Activated naive CD4-positive, alpha-beta T cell treated with anti-CD3 and anti-CD28 coated beads for 36 hours (primary cell): Measurements from ENCODE around the gene PHLPP1. TPM values are rescaled to one million over a fixed set of nuclear protein-coding genes. Genes with fewer than 3 reads are reported as not detected.

Experiments used
- CTCF ChIA-PET: fragments of 350-600 bp; sonication (Branson Sonifier 250); formaldehyde crosslinking; loops from one replicate; lab custom pipeline; 2021; ENCODE audit warnings: antibody characterized with exemption; lab: Charles Lee
- DNase-seq: peaks from one replicate; pipeline ENCODE4 v3.0.0-alpha.2; 2020
- H3K27ac Mint-ChIP-seq: one replicate; pipeline ENCODE4 v1.8.0; 2021; ENCODE audit warnings: mild to moderate bottlenecking, mixed read lengths
- H3K27me3 Mint-ChIP-seq: one replicate; pipeline ENCODE4 v1.8.0; 2021; ENCODE audit warnings: low read depth, mixed read lengths
- H3K36me3 Mint-ChIP-seq: one replicate; pipeline ENCODE4 v1.8.0; 2021; ENCODE audit warnings: low read depth, mixed read lengths
- H3K4me1 Mint-ChIP-seq: one replicate; pipeline ENCODE4 v1.8.0; 2021; ENCODE audit warnings: low read depth, mixed read lengths
- H3K4me3 Mint-ChIP-seq: one replicate; pipeline ENCODE4 v1.8.0; 2021; ENCODE audit warnings: mild to moderate bottlenecking, moderate library complexity, mixed read lengths
- H3K9me3 Mint-ChIP-seq: one replicate; pipeline ENCODE4 v1.8.0; 2021; ENCODE audit warnings: mixed read lengths
- intact Hi-C: fragments of 100-400 bp; cut with micrococcal nuclease; formaldehyde crosslinking; loops from one replicate; pipeline ENCODE4 v1.15.1; 2023
- total RNA-seq, 2 experiments: library from RNA; stranded (reverse); gene quantifications; one replicate each; pipeline ENCODE4 v1.2.3, GENCODE V29; 2021

Gene PHLPP1
- total RNA-seq = 1 to 10 TPM; 6.5 to 7.2 TPM

DNA sequence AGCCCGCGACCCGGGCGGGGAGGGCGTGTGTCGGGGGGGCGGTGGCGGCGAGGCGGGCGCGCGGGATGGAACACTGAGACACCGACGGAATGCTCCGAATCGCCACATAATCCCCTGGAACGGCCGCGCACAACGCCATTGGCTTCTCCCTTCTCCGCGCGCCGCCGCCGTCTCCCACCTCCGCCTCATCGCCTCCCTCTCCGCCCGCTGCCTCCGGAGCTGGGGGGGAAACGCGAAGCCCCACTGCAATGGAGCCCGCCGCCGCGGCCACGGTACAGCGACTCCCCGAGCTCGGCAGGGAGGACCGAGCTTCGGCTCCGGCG lies at the start of gene PHLPP1:
TSS of gene PHLPP1 (plus strand) at position 106 of the 323 bp plus-strand sequence. CDS start at position 249, 143 bp downstream.
- peaks cover 6% of the 10 kb centered on the region for H3K27me3 Mint-ChIP-seq
- no peaks in the 10 kb centered on the region for H3K9me3 Mint-ChIP-seq
- peak within 1 kb of the TSS; percentile 74 for H3K27ac Mint-ChIP-seq
- CTCF ChIA-PET = interaction anchor here (0.6 to 4.2 kb wide), 13 partner anchors 68 to 302 kb away, joined by 3 to 31 read pairs (median 3); no protein-coding TSS in a partner anchor
- H3K36me3 Mint-ChIP-seq = peaks cover 4% of the 10 kb centered on the region
- H3K4me3 Mint-ChIP-seq = peak within 1 kb of the TSS; percentile 79
- peaks cover 30% of the 10 kb centered on the region for H3K4me1 Mint-ChIP-seq
- DNase-seq = no peak
- intact Hi-C loops = loop anchor here (1.0 to 10.0 kb wide), 21 partner anchors 26 to 1237 kb away; partner anchors contain the start of genes BCL2, KDSR, PIGN and RELCH

DNA sequence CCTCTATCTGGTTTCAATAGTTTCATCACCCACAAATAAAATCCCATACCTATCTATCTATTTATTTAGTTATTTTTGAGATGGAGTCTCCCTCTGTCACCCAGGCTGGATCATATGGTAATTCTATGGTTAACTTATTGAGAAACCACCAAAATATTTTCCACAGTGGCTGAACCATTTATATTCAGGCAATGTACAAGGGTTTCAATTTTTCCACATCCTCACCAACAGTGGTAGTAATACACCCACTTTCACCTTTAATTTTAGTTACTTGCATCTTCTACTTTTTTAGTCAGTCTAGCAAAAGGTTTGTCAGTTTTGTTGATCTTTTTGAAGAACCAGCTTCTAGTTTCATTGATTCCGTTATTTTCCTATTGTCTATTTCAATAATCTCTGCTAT lies 46.1 kb upstream of the PHLPP1 start:
- H3K36me3 Mint-ChIP-seq = no peaks in the 10 kb centered on the region
- intact Hi-C loops = no loop called here
- CTCF ChIA-PET = interaction anchor here (0.7 kb wide), 1 partner anchor 176 kb away, joined by 3 read pairs; no protein-coding TSS in a partner anchor
- H3K9me3 Mint-ChIP-seq = peaks cover 12% of the 10 kb centered on the region
- H3K4me1 Mint-ChIP-seq = peaks cover 8% of the 10 kb centered on the region
- H3K4me3 Mint-ChIP-seq = no peak overlapping the region
- no peaks in the 10 kb centered on the region for H3K27me3 Mint-ChIP-seq
- no peak for DNase-seq
- H3K27ac Mint-ChIP-seq = no peak overlapping the region

DNA sequence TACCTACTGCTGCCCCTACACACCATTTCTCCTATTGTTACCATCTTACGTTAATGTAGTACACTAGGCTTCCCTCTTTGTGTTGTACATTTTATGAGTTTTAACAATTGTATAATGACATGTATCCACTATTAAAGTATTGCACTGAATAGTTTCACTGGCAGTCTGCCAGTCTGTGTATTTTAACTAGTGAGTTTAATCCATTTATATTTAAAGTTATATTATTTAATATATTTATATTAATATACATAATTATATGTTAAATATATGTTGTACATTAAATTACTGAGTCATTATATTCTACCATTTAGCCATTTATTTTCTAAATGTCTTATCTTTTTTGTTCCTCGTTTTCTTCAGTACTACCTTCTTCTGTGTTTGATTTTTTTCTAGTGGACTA lies 44.8 kb upstream of the PHLPP1 start:
- DNase-seq = no peak
- Mint-ChIP-seq H3K4me3 (no peak overlapping the region), H3K9me3 (peaks cover 15% of the 10 kb centered on the region), H3K27me3 (peaks cover 4% of the 10 kb centered on the region), H3K4me1 (peaks cover 8% of the 10 kb centered on the region), H3K27ac (no peak overlapping the region), H3K36me3 (no peaks in the 10 kb centered on the region)
- CTCF ChIA-PET = no interaction called here
- intact Hi-C loops = no loop called here

DNA sequence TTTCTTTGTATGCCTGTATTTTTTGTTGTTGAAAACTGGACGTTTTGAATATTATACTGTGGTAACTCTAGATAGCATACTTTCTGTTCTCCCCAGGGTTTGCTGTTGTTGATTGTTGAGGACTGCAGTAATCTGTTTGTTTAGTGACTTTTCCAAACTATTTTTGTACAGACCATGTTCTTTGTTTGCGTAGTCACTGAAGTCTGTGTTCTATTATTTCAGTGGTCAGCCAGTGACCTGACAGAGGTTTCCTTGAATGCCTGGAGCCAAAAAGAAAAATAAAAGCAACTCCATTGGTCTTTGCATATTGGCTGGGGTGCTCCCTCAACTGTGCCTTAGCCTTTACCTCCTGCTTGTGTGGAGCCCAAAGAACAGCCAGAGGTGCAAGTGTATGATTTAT lies 42.7 kb upstream of the PHLPP1 start:
- Mint-ChIP-seq H3K4me1 (peaks cover 8% of the 10 kb centered on the region), H3K9me3 (peaks cover 15% of the 10 kb centered on the region), H3K4me3 (no peak overlapping the region), H3K27ac (no peak overlapping the region), H3K27me3 (peaks cover 4% of the 10 kb centered on the region), H3K36me3 (no peaks in the 10 kb centered on the region)
- CTCF ChIA-PET = interaction anchor here (1.1 kb wide), 1 partner anchor 16 kb away, joined by 7 read pairs; no protein-coding TSS in a partner anchor
- intact Hi-C loops = no loop called here
- no peak for DNase-seq

DNA sequence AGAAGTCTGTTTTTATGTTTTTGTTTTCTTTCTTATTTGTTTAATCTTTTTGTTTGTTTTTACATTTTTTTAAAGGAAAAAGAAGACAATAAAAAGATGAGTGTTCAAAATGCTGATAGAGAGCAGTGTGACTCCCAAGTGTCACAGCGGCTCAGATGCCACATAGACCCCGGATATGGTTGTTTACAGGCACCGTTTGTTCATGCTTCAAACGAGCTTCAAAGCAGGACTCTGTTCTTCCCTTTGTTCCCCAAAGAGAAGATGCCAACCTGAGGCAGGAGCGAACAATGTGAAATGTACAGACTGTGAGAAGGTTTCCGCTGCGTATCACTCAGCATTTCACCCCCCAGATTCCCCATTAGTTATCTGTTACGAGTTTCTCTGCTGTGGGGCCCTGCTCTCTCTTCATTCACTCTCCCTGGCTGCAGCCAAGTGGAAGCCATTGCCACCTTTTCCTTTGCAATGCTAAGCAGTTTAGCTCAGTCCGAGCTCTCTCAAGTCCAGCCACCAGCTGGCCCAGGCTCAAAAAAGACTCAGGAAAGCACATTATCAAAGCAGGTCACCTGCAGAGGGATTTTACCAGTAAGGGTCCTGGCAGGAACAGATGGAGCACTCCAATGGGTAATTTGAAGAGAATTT lies 36.4 kb upstream of the PHLPP1 start:
- no peak overlapping the region for H3K27ac Mint-ChIP-seq
- CTCF ChIA-PET = no interaction called here
- DNase-seq = no peak
- peaks cover 3% of the 10 kb centered on the region for H3K9me3 Mint-ChIP-seq
- H3K27me3 Mint-ChIP-seq = peaks cover 4% of the 10 kb centered on the region
- H3K4me3 Mint-ChIP-seq = no peak overlapping the region
- H3K4me1 Mint-ChIP-seq = no peaks in the 10 kb centered on the region
- no peaks in the 10 kb centered on the region for H3K36me3 Mint-ChIP-seq
- intact Hi-C loops = no loop called here

DNA sequence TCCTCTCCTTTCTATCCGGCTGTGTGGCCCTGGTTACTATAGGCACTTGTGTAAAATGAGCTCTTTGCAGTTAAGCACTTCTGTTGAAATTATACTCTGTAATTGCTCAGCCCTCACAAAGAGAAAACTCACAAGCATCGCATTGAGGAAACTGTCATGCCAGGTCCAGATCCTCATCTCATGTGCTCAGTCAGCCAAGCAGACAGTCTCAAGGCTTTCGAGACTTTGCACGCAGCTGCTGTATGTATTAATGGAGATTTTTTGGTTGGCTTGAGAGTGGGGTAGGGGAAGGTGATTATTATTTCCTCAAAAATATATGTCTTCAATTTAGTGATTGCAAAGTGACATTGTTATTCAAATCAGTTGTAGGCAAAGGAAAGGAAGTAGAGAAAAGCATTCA lies 33.0 kb upstream of the PHLPP1 start:
- intact Hi-C loops = no loop called here
- Mint-ChIP-seq H3K27me3 (no peaks in the 10 kb centered on the region), H3K4me3 (no peak overlapping the region), H3K4me1 (no peaks in the 10 kb centered on the region), H3K27ac (no peak overlapping the region), H3K36me3 (no peaks in the 10 kb centered on the region), H3K9me3 (peaks cover 4% of the 10 kb centered on the region)
- DNase-seq = no peak
- CTCF ChIA-PET = no interaction called here

DNA sequence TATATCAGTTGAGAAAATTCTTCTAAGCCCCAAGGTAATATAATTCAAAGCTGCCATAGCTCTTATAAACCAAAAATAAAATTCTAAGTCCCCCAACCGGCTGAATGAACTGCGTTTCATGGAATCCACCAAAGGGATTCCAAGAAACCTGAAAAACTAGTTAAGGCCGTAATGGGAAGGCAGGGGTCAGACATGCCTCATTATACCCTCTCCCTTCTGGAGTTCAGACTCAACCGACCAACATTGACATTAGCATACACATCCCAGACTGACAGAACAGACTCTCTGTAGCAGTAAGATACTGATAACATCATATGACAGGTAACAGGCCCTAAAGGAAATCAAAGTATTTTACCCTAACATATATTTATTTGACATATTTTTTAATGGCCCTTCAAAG lies 31.4 kb upstream of the PHLPP1 start:
- no peak for DNase-seq
- H3K36me3 Mint-ChIP-seq = no peaks in the 10 kb centered on the region
- intact Hi-C loops = no loop called here
- H3K9me3 Mint-ChIP-seq = peaks cover 12% of the 10 kb centered on the region
- no peaks in the 10 kb centered on the region for H3K27me3 Mint-ChIP-seq
- H3K4me1 Mint-ChIP-seq = no peaks in the 10 kb centered on the region
- CTCF ChIA-PET = interaction anchor here (0.6 kb wide), 1 partner anchor 1131 kb away, joined by 3 read pairs; no protein-coding TSS in a partner anchor
- no peak overlapping the region for H3K4me3 Mint-ChIP-seq
- no peak overlapping the region for H3K27ac Mint-ChIP-seq

DNA sequence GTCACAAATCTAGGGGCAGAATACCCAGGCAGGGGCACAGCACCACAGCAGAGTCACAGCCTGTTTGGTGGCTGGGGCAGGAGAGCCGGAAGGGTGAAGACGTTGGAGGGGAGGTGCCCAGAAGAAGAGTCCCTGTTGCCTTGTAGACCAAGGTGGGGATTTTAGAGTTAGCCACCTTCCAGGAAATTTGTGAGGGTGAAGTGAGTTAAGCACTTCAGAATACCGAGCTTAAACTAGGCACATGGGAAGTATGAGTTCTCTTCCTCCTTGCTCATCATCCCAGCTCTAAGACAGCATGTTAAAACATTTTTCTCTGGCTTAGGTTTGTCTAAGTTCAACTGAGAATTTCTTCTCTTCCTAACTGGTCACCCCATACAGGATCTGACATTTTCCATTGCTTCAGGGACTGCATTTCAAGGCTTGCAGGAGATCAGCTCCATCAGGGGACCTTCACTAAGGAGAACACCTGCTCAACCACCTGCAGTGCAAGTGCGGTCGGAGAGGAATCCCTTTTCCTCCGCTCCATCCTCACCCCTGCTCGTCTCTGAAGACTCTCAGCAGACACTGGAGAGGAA lies 26.5 kb upstream of the PHLPP1 start:
- CTCF ChIA-PET = interaction anchor here (0.7 kb wide), 1 partner anchor 17 kb away, joined by 7 read pairs; no protein-coding TSS in a partner anchor
- intact Hi-C loops = no loop called here
- H3K9me3 Mint-ChIP-seq = peaks cover 24% of the 10 kb centered on the region
- H3K36me3 Mint-ChIP-seq = peaks cover 3% of the 10 kb centered on the region
- no peak overlapping the region for H3K27ac Mint-ChIP-seq
- no peak overlapping the region for H3K4me3 Mint-ChIP-seq
- no peaks in the 10 kb centered on the region for H3K4me1 Mint-ChIP-seq
- DNase-seq = no peak
- peaks cover 6% of the 10 kb centered on the region for H3K27me3 Mint-ChIP-seq

DNA sequence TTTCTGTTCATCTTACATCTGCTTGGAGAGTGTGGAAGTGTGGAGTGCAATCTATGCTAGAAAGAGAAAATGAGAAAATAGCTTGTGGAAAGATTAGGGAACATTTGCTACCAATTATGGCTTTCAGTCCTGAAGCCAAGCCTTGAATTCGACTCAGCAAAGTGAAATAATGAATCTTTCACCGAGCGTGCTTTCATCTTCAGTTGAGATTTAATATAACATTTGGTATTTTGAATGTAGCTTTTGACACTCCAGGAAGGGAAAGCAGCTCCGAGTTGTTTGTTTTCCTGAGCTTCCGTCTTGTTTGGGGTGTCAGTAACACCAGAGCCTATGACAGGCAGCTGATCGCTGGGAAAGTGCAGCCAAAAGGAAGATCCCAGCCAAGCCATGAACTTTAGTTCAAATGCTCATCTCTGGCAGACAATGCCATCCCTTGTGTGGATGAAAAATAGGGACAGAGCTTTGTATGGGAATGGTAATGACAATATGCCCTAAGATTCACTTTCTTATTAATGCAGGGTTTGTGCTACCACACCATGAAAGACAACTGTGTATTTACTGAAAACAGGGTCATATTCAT lies 25.0 kb upstream of the PHLPP1 start:
- DNase-seq = no peak
- CTCF ChIA-PET = interaction anchor here (0.8 kb wide), 2 partner anchors 10 to 69 kb away, joined by 3 read pairs; no protein-coding TSS in a partner anchor
- H3K36me3 Mint-ChIP-seq = peaks cover 3% of the 10 kb centered on the region
- no peak overlapping the region for H3K27ac Mint-ChIP-seq
- peaks cover 6% of the 10 kb centered on the region for H3K27me3 Mint-ChIP-seq
- H3K4me3 Mint-ChIP-seq = no peak overlapping the region
- peaks cover 24% of the 10 kb centered on the region for H3K9me3 Mint-ChIP-seq
- intact Hi-C loops = no loop called here
- no peaks in the 10 kb centered on the region for H3K4me1 Mint-ChIP-seq

DNA sequence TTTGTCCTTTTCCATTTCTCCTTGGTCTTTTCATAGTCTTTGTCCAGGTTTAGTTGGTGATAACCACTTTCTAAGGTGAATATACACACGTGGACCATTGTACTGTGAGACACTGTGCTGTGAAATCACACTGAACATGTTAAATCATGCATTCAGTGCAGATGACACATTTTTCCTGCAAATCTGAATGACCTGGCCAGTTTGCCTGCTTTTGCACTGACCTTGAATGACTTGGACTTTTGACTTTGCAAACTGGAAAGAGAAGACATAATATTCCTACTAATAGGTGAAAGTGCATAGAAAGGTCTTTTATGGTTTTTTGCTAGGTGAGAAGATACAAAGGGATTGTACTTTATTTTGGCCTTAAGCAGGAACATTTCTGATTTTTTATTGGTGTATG lies 21.7 kb upstream of the PHLPP1 start:
- peaks cover 6% of the 10 kb centered on the region for H3K27me3 Mint-ChIP-seq
- peaks cover 3% of the 10 kb centered on the region for H3K36me3 Mint-ChIP-seq
- no peak overlapping the region for H3K27ac Mint-ChIP-seq
- no peaks in the 10 kb centered on the region for H3K4me1 Mint-ChIP-seq
- no peak for DNase-seq
- CTCF ChIA-PET = no interaction called here
- no peak overlapping the region for H3K4me3 Mint-ChIP-seq
- intact Hi-C loops = no loop called here
- H3K9me3 Mint-ChIP-seq = peaks cover 14% of the 10 kb centered on the region

DNA sequence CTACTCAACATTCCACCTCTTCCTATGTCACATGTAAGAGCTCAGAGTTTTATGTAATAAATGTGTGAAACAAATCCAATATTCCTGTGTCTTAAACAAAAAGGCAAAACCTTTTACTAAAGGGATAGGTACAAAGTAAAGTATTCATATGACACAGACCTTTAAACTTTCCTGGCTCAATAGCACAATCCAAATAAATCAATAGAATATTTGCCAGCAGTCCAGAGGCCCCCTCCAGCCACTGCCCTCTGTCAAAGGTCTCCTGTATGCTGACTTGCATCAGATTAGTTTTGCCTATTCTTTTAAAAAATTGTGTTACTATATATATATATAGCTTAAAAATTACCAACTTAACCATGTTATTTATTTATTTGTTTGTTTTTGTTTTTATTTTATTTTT lies 17.7 kb upstream of the PHLPP1 start:
- no peak overlapping the region for H3K4me3 Mint-ChIP-seq
- intact Hi-C loops = no loop called here
- no peaks in the 10 kb centered on the region for H3K27me3 Mint-ChIP-seq
- DNase-seq = no peak
- H3K9me3 Mint-ChIP-seq = no peaks in the 10 kb centered on the region
- no peaks in the 10 kb centered on the region for H3K4me1 Mint-ChIP-seq
- CTCF ChIA-PET = interaction anchor here (0.6 to 1.5 kb wide), 3 partner anchors 75 to 284 kb away, joined by 3 to 4 read pairs (median 3); no protein-coding TSS in a partner anchor
- H3K36me3 Mint-ChIP-seq = no peaks in the 10 kb centered on the region
- no peak overlapping the region for H3K27ac Mint-ChIP-seq

DNA sequence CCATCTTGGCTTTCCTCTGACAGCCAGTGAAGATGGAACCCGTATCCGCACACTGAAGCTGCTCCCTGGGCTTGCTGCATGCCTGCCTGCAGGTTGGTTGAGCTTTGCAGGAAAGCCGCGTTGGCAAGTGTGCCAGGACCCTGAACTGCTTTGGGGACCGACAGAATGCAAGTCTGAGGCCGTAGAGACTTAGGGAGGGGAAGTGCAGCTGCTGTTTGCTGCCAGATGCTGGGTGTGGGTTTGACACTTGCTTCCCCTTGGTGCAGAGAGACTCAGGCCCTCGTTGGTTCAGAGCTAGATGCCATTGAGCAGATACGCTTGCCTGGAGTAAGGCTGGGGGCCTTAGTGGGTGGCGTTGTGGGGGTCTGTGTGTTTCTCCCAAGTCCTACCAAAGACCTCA lies 13.1 kb upstream of the PHLPP1 start:
- Mint-ChIP-seq H3K9me3 (no peaks in the 10 kb centered on the region), H3K4me1 (no peaks in the 10 kb centered on the region), H3K27me3 (peaks cover 4% of the 10 kb centered on the region), H3K36me3 (no peaks in the 10 kb centered on the region), H3K27ac (no peak overlapping the region), H3K4me3 (no peak overlapping the region)
- CTCF ChIA-PET = interaction anchor here (1.9 kb wide), 1 partner anchor 8 kb away, joined by 4 read pairs; no protein-coding TSS in a partner anchor
- intact Hi-C loops = no loop called here
- no peak for DNase-seq
